GM23338 (cell line): Measurements from ENCODE around the gene LRRC4B. TPM values are rescaled to one million over a fixed set of nuclear protein-coding genes. Genes with fewer than 3 reads are reported as not detected.

Experiments used
- ATAC-seq: fragments of 200-7000 bp; cut with Tn5 transposase; 3 replicates; pipeline ENCODE4 v1.9.1; 2020
- DNase-seq: peaks from one replicate; pipeline ENCODE4 v3.0.0-alpha.2; 2015; ENCODE audit warnings: low spot score
- H2AFZ ChIP-seq: fragments of 200-600 bp; sonication (generic); 2 replicates; pipeline ENCODE4 v1.8.0; 2016; ENCODE audit warnings: antibody characterized with exemption, mild to moderate bottlenecking, moderate library complexity
- H3F3A ChIP-seq: fragments of 200-600 bp; sonication (generic); replicated peaks from 2 replicates; pipeline ENCODE4 v1.8.0; 2017; ENCODE audit warnings: antibody characterized with exemption, mixed run types, low read depth
- H3K27ac ChIP-seq: fragments of 200-600 bp; sonication (generic); 2 replicates; pipeline ENCODE4 v1.6.1; 2016; ENCODE audit warnings: low read depth
- H3K27me3 ChIP-seq: fragments of 200-600 bp; sonication (generic); 2 replicates; pipeline ENCODE4 v1.8.0; 2016; ENCODE audit warnings: mild to moderate bottlenecking, mixed run types, moderate library complexity; ENCODE audit not compliant: insufficient read depth
- H3K36me3 ChIP-seq: fragments of 200-600 bp; sonication (generic); 2 replicates; pipeline ENCODE4 v1.8.0; 2016; ENCODE audit warnings: mild to moderate bottlenecking; ENCODE audit not compliant: insufficient read depth
- H3K4me1 ChIP-seq: fragments of 200-600 bp; sonication (generic); 2 replicates; pipeline ENCODE4 v1.8.0; 2016; ENCODE audit warnings: mild to moderate bottlenecking, moderate library complexity; ENCODE audit not compliant: insufficient read depth
- H3K4me2 ChIP-seq: fragments of 200-600 bp; sonication (generic); 2 replicates; pipeline ENCODE4 v1.7.1; 2017; ENCODE audit warnings: mixed run types
- H3K4me3 ChIP-seq: fragments of 200-600 bp; sonication (generic); 2 replicates; pipeline ENCODE4 v1.6.1; 2016; ENCODE audit warnings: mixed run types
- H3K79me2 ChIP-seq: fragments of 200-600 bp; sonication (generic); replicated peaks from 2 replicates; pipeline ENCODE4 v1.8.0; 2017; ENCODE audit warnings: mild to moderate bottlenecking; ENCODE audit not compliant: insufficient read depth
- H3K9me2 ChIP-seq: fragments of 200-600 bp; sonication (generic); 2 replicates; pipeline ENCODE4 v1.8.0; 2017; ENCODE audit not compliant: insufficient read depth
- H4K20me1 ChIP-seq: fragments of 200-600 bp; sonication (generic); replicated peaks from 2 replicates; pipeline ENCODE4 v1.8.0; 2017; ENCODE audit warnings: mild to moderate bottlenecking; ENCODE audit not compliant: insufficient read depth
- H3K27ac Mint-ChIP-seq: 2 replicates; pipeline ENCODE4 v1.8.0; 2020; ENCODE audit warnings: inconsistent platforms, mild to moderate bottlenecking, moderate library complexity, mixed read lengths
- H3K27me3 Mint-ChIP-seq: 3 replicates; pipeline ENCODE4 v1.8.0; 2022; ENCODE audit warnings: low read depth, mild to moderate bottlenecking, moderate library complexity, mixed read lengths, inconsistent platforms; ENCODE audit not compliant: insufficient read depth, poor library complexity
- H3K36me3 Mint-ChIP-seq: 3 replicates; pipeline ENCODE4 v1.8.0; 2021; ENCODE audit warnings: low read depth, mild to moderate bottlenecking, inconsistent platforms, moderate library complexity, mixed read lengths
- H3K4me1 Mint-ChIP-seq: 3 replicates; pipeline ENCODE4 v1.8.0; 2020; ENCODE audit warnings: mild to moderate bottlenecking, inconsistent platforms, mixed read lengths
- H3K4me3 Mint-ChIP-seq: 3 replicates; pipeline ENCODE4 v1.8.0; 2021; ENCODE audit warnings: moderate library complexity, mild to moderate bottlenecking, inconsistent platforms, mixed read lengths
- H3K9me3 Mint-ChIP-seq: 3 replicates; pipeline ENCODE4 v1.8.0; 2020; ENCODE audit warnings: moderate library complexity, mild to moderate bottlenecking, inconsistent platforms, mixed read lengths
- CREB1 ChIP-seq: fragments of 250-450 bp; sonication (Bioruptor Pico); IDR thresholded peaks from 2 replicates; pipeline ENCODE4 v1.5.0; 2020; ENCODE audit warnings: low read depth, mild to moderate bottlenecking, moderate library complexity
- CTCF ChIP-seq, 2 experiments: fragments of 200-600 bp in 1 of 2; sonication (generic) in 1 of 2; conservative IDR thresholded peaks; 2 replicates each; pipeline versions ENCODE4 v1.5.1 to v1.6.1; 2016 to 2017; ENCODE audit warnings: antibody characterized with exemption in 2 of 2, low read depth in 2 of 2, mild to moderate bottlenecking in 2 of 2, moderate library complexity in 1 of 2
- EZH2 ChIP-seq: fragments of 200-600 bp; sonication (generic); IDR thresholded peaks from one replicate; pipeline ENCODE4 v1.8.0; 2017; ENCODE audit warnings: antibody characterized with exemption, mild to moderate bottlenecking, low read depth; ENCODE audit not compliant: unreplicated experiment
- EZH2phosphoT487 ChIP-seq: fragments of 200-600 bp; sonication (generic); IDR thresholded peaks from one replicate; pipeline ENCODE4 v1.8.1; 2018; ENCODE audit warnings: antibody characterized with exemption; ENCODE audit not compliant: unreplicated experiment
- JUNB ChIP-seq: IDR thresholded peaks from one replicate; pipeline ENCODE4 v1.6.1; 2016; ENCODE audit warnings: antibody characterized with exemption; ENCODE audit not compliant: unreplicated experiment
- NANOG ChIP-seq: IDR thresholded peaks from 2 replicates; pipeline ENCODE4 v1.6.1; 2016; ENCODE audit warnings: antibody characterized with exemption, borderline replicate concordance
- POLR2AphosphoS5 ChIP-seq: IDR thresholded peaks from 2 replicates; pipeline ENCODE4 v1.6.1; 2016; ENCODE audit warnings: antibody characterized with exemption, low read depth
- REST ChIP-seq: IDR thresholded peaks from one replicate; pipeline ENCODE4 v1.6.1; 2018; ENCODE audit warnings: antibody characterized with exemption; ENCODE audit not compliant: unreplicated experiment
- STAT1 ChIP-seq: IDR thresholded peaks from one replicate; pipeline ENCODE4 v1.6.1; 2016; ENCODE audit warnings: antibody characterized with exemption; ENCODE audit not compliant: unreplicated experiment
- ZNF114 ChIP-seq: fragments of 250-450 bp; sonication (Bioruptor Pico); IDR thresholded peaks from 2 replicates; pipeline ENCODE4 v1.5.0; 2020; ENCODE audit warnings: mild to moderate bottlenecking, moderate library complexity
- ZNF331 ChIP-seq: fragments of 250-450 bp; sonication (Bioruptor Pico); IDR thresholded peaks from 2 replicates; pipeline ENCODE4 v1.5.0; 2020; ENCODE audit warnings: low read depth, mild to moderate bottlenecking, moderate library complexity
- polyA plus RNA-seq: library from polyadenylated mRNA; unstranded; fragments of >200 nt; fragmentation: Nextera tagmentation; extraction: Ambion mirVana; gene quantifications from 2 replicates; pipeline ENCODE4 v1.2.1, GENCODE V29; 2016
- total RNA-seq: library from RNA; depleted of rRNA; stranded (reverse); fragments of >200 nt; shearing (Covaris generic); gene quantifications from 2 replicates; pipeline ENCODE4 v1.2.3, GENCODE V29; 2014
- TF ChIP-seq, protein P1 (sequence below): fragments of 250-450 bp; sonication (Bioruptor Pico); IDR thresholded peaks from 2 replicates; pipeline ENCODE4 v1.5.0; 2020; ENCODE audit warnings: mild to moderate bottlenecking, moderate library complexity
- TF ChIP-seq, protein P2 (sequence below): IDR thresholded peaks from 2 replicates; pipeline ENCODE4 v1.6.1; 2016; ENCODE audit warnings: antibody characterized with exemption

Gene LRRC4B
- total and polyA plus RNA-seq, 2 experiments from 2014 or later = 2.0 to 13.2 TPM

GRCh38 chr19:50573741-50574461 lies 5.7 kb upstream of the LRRC4B start:
- Histone ChIP-seq H3K4me1 (no peaks in the 10 kb centered on the region; the same call in 1 of the 2 replicates), H3K27me3 (peaks cover 9% of the 10 kb centered on the region), H3K4me2 (no peak overlapping the region), H2AFZ (no peak overlapping the region), H3K79me2 (no peaks in the 10 kb centered on the region), H3K27ac (no peak overlapping the region), H3K4me3 (no peak overlapping the region), H3K36me3 (no peaks in the 10 kb centered on the region), H4K20me1 (no peaks in the 10 kb centered on the region), H3F3A (peaks cover 5% of the 10 kb centered on the region; the same call in 1 of the 2 replicates), H3K9me2 (no peaks in the 10 kb centered on the region)
- Mint-ChIP-seq H3K27ac (no peak overlapping the region), H3K9me3 (peaks cover 97% of the 10 kb centered on the region), H3K4me3 (no peak overlapping the region), H3K4me1 (no peaks in the 10 kb centered on the region), H3K36me3 (peaks cover 39% of the 10 kb centered on the region), H3K27me3 (peaks cover 4% of the 10 kb centered on the region)
- no peak for TF ChIP-seq EZH2phosphoT487
- TF ChIP-seq, protein P1, sequence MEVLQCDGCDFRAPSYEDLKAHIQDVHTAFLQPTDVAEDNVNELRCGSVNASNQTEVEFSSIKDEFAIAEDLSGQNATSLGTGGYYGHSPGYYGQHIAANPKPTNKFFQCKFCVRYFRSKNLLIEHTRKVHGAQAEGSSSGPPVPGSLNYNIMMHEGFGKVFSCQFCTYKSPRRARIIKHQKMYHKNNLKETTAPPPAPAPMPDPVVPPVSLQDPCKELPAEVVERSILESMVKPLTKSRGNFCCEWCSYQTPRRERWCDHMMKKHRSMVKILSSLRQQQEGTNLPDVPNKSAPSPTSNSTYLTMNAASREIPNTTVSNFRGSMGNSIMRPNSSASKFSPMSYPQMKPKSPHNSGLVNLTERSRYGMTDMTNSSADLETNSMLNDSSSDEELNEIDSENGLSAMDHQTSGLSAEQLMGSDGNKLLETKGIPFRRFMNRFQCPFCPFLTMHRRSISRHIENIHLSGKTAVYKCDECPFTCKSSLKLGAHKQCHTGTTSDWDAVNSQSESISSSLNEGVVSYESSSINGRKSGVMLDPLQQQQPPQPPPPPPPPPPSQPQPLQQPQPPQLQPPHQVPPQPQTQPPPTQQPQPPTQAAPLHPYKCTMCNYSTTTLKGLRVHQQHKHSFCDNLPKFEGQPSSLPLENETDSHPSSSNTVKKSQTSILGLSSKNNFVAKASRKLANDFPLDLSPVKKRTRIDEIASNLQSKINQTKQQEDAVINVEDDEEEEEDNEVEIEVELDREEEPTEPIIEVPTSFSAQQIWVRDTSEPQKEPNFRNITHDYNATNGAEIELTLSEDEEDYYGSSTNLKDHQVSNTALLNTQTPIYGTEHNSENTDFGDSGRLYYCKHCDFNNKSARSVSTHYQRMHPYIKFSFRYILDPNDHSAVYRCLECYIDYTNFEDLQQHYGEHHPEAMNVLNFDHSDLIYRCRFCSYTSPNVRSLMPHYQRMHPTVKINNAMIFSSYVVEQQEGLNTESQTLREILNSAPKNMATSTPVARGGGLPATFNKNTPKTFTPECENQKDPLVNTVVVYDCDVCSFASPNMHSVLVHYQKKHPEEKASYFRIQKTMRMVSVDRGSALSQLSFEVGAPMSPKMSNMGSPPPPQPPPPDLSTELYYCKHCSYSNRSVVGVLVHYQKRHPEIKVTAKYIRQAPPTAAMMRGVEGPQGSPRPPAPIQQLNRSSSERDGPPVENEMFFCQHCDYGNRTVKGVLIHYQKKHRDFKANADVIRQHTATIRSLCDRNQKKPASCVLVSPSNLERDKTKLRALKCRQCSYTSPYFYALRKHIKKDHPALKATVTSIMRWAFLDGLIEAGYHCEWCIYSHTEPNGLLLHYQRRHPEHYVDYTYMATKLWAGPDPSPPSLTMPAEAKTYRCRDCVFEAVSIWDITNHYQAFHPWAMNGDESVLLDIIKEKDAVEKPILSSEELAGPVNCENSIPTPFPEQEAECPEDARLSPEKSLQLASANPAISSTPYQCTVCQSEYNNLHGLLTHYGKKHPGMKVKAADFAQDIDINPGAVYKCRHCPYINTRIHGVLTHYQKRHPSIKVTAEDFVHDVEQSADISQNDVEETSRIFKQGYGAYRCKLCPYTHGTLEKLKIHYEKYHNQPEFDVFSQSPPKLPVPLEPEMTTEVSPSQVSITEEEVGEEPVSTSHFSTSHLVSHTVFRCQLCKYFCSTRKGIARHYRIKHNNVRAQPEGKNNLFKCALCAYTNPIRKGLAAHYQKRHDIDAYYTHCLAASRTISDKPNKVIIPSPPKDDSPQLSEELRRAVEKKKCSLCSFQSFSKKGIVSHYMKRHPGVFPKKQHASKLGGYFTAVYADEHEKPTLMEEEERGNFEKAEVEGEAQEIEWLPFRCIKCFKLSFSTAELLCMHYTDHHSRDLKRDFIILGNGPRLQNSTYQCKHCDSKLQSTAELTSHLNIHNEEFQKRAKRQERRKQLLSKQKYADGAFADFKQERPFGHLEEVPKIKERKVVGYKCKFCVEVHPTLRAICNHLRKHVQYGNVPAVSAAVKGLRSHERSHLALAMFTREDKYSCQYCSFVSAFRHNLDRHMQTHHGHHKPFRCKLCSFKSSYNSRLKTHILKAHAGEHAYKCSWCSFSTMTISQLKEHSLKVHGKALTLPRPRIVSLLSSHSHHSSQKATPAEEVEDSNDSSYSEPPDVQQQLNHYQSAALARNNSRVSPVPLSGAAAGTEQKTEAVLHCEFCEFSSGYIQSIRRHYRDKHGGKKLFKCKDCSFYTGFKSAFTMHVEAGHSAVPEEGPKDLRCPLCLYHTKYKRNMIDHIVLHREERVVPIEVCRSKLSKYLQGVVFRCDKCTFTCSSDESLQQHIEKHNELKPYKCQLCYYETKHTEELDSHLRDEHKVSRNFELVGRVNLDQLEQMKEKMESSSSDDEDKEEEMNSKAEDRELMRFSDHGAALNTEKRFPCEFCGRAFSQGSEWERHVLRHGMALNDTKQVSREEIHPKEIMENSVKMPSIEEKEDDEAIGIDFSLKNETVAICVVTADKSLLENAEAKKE (CRISPR knock-in tag) = no peak
- no peak for TF ChIP-seq ZNF331 (CRISPR knock-in tag)
- TF ChIP-seq POLR2AphosphoS5 = no peak
- TF ChIP-seq CREB1 (CRISPR knock-in tag) = no peak
- no peak for TF ChIP-seq JUNB
- no peak for TF ChIP-seq CTCF (conservative IDR thresholded peaks at IDR 0.05; ENCODE audit: low read depth in 2 of 2)
- no peak for TF ChIP-seq ZNF114 (CRISPR knock-in tag)
- TF ChIP-seq EZH2 = no peak
- TF ChIP-seq REST = no peak
- no peak for TF ChIP-seq STAT1
- TF ChIP-seq, protein P2, sequence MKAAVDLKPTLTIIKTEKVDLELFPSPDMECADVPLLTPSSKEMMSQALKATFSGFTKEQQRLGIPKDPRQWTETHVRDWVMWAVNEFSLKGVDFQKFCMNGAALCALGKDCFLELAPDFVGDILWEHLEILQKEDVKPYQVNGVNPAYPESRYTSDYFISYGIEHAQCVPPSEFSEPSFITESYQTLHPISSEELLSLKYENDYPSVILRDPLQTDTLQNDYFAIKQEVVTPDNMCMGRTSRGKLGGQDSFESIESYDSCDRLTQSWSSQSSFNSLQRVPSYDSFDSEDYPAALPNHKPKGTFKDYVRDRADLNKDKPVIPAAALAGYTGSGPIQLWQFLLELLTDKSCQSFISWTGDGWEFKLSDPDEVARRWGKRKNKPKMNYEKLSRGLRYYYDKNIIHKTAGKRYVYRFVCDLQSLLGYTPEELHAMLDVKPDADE = no peak
- no peak for TF ChIP-seq NANOG
- ATAC-seq (no peak), DNase-seq (no peak)
